Measurements from ENCODE around the gene GP5. TPM values are rescaled to one million over a fixed set of nuclear protein-coding genes. Genes with fewer than 3 reads are reported as not detected.

GP5 gene, protein sequence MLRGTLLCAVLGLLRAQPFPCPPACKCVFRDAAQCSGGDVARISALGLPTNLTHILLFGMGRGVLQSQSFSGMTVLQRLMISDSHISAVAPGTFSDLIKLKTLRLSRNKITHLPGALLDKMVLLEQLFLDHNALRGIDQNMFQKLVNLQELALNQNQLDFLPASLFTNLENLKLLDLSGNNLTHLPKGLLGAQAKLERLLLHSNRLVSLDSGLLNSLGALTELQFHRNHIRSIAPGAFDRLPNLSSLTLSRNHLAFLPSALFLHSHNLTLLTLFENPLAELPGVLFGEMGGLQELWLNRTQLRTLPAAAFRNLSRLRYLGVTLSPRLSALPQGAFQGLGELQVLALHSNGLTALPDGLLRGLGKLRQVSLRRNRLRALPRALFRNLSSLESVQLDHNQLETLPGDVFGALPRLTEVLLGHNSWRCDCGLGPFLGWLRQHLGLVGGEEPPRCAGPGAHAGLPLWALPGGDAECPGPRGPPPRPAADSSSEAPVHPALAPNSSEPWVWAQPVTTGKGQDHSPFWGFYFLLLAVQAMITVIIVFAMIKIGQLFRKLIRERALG
- total RNA-seq (ENCODE audit: unreplicated experiment): 0.15 TPM
- long read RNA-seq: 0 reads

DNA sequence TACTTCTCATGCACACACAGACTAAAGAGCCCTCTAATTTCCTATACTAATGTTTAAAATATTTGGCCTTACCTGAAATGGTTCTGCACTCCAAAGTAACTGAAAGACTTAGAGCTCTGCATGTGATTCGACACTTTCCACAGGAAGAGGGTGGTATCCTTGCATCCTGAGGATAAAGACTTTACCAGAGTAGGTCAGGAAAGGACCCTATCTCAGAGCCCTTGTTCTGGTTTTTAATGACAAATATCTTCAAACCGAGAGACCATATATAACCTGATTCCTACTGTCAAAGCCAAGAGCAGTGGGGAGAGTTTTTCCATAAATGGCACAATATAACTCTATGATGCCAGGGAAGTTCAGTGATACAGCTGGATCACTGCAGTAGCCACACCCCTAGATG is at the start of gene GP5:
TSS of gene GP5 (minus strand) at position 101 of the 400 bp plus-strand sequence. CDS start 984 bp downstream, outside the sequence.
- no peak for DNase-seq
- Mint-ChIP-seq H3K27me3 (ENCODE audit: unreplicated experiment) (peaks cover 13% of the 10 kb centered on the region), H3K27ac (ENCODE audit: unreplicated experiment) (no peak within 1 kb of the TSS), H3K4me3 (ENCODE audit: unreplicated experiment) (peak within 1 kb of the TSS; percentile 81), H3K4me1 (ENCODE audit: low read depth, unreplicated experiment) (peaks cover 12% of the 10 kb centered on the region), H3K36me3 (ENCODE audit: unreplicated experiment) (no peaks in the 10 kb centered on the region), H3K9me3 (ENCODE audit: unreplicated experiment) (peaks cover 2% of the 10 kb centered on the region)
- TF ChIP-seq, protein P1, sequence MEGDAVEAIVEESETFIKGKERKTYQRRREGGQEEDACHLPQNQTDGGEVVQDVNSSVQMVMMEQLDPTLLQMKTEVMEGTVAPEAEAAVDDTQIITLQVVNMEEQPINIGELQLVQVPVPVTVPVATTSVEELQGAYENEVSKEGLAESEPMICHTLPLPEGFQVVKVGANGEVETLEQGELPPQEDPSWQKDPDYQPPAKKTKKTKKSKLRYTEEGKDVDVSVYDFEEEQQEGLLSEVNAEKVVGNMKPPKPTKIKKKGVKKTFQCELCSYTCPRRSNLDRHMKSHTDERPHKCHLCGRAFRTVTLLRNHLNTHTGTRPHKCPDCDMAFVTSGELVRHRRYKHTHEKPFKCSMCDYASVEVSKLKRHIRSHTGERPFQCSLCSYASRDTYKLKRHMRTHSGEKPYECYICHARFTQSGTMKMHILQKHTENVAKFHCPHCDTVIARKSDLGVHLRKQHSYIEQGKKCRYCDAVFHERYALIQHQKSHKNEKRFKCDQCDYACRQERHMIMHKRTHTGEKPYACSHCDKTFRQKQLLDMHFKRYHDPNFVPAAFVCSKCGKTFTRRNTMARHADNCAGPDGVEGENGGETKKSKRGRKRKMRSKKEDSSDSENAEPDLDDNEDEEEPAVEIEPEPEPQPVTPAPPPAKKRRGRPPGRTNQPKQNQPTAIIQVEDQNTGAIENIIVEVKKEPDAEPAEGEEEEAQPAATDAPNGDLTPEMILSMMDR (IDR thresholded peaks at IDR 0.05; ENCODE audit: partially characterized antibody, unreplicated experiment): no peak

DNA sequence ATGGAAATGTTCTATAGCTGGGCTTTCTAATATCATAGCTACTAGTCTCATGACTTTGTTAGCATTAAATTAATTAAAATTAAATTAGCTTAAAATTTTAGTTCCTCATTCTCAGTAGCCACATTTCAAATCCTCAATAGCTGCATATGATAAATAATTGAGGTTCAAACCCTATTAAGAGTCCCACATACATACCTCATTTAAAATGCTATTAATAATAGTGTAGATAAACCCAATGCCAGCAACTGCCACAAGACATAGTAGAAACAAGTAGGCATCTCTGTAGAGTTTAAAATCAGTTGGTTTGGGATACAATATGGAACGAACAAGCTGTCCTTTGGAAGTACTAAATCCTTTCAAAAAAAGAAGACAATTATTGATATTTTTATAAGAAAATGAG is 48.6 kb upstream of the GP5 start:
- Mint-ChIP-seq H3K27ac (ENCODE audit: unreplicated experiment) (no peak overlapping the region), H3K27me3 (ENCODE audit: unreplicated experiment) (no peaks in the 10 kb centered on the region), H3K4me3 (ENCODE audit: unreplicated experiment) (no peak overlapping the region), H3K9me3 (ENCODE audit: unreplicated experiment) (no peaks in the 10 kb centered on the region), H3K36me3 (ENCODE audit: unreplicated experiment) (no peaks in the 10 kb centered on the region), H3K4me1 (ENCODE audit: low read depth, unreplicated experiment) (no peaks in the 10 kb centered on the region)
- TF ChIP-seq, protein P1 (IDR thresholded peaks at IDR 0.05; ENCODE audit: partially characterized antibody, unreplicated experiment): no peak
- DNase-seq: no peak

DNA sequence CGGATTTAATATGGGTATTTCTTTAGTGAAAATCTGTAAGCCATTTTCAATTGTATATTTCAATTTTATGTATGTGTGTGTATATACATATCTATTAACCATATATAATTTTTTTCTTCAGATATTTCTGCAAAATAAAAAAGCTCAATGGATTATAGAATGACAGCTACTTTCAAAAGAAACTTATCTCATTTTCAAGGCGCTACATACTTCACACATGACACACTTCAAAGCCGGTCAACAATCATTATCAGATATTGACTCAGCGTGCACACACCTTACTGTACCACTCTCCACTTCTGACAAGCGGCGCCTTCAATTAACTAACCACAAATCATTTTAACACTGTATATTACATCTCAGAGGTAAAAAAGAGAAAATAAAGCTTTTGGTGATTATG is 48.1 kb upstream of the GP5 start:
- Mint-ChIP-seq H3K4me3 (ENCODE audit: unreplicated experiment) (no peak overlapping the region), H3K36me3 (ENCODE audit: unreplicated experiment) (no peaks in the 10 kb centered on the region), H3K27ac (ENCODE audit: unreplicated experiment) (no peak overlapping the region), H3K9me3 (ENCODE audit: unreplicated experiment) (no peaks in the 10 kb centered on the region), H3K27me3 (ENCODE audit: unreplicated experiment) (no peaks in the 10 kb centered on the region), H3K4me1 (ENCODE audit: low read depth, unreplicated experiment) (no peaks in the 10 kb centered on the region)
- DNase-seq: no peak
- TF ChIP-seq, protein P1 (IDR thresholded peaks at IDR 0.05; ENCODE audit: partially characterized antibody, unreplicated experiment): no peak

DNA sequence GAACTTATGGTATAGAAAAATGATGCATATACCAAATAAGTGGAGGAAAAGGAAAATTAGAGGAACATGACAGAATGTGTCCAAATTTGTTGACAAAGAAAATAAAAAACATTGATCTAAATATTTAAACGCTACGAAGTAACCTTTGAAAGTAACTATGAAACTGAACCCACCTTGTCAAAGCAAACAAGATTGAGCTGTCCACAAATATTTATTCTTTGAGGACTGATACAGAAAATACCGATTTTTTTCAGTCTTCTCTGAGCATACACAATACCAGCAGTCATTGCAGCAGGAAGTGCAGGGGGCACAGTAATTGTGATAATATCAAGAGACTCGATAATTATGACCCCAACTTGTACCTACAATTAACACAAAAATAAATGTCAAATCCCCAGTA is 47.7 kb upstream of the GP5 start:
- Mint-ChIP-seq H3K27me3 (ENCODE audit: unreplicated experiment) (no peaks in the 10 kb centered on the region), H3K9me3 (ENCODE audit: unreplicated experiment) (no peaks in the 10 kb centered on the region)

More for the DNA sequence above, 47.7 kb upstream of the GP5 start:
- H3K4me1 Mint-ChIP-seq (ENCODE audit: low read depth, unreplicated experiment): peaks cover 4% of the 10 kb centered on the region
- H3K36me3 Mint-ChIP-seq (ENCODE audit: unreplicated experiment): no peaks in the 10 kb centered on the region
- TF ChIP-seq, protein P1 (IDR thresholded peaks at IDR 0.05; ENCODE audit: partially characterized antibody, unreplicated experiment): no peak
- DNase-seq: no peak
- H3K27ac Mint-ChIP-seq (ENCODE audit: unreplicated experiment): no peak overlapping the region
- H3K4me3 Mint-ChIP-seq (ENCODE audit: unreplicated experiment): no peak overlapping the region

All from glutamatergic neuron (in vitro differentiated cells).